GM18508 (cell line): ENCODE data around the gene GBP2.

Experiments
- ATAC-seq: cut with Tn5 transposase; IDR thresholded peaks from one replicate; pipeline ENCODE4 v1.9.1; 2021; ENCODE audit warnings: moderate number of reproducible peaks; ENCODE audit not compliant: insufficient read depth, unreplicated experiment

Gene GBP2

GRCh38 chr1:89069951-89070350 lies 56.0 kb downstream of the GBP2 start:
- ATAC-seq: no peak

GRCh38 chr1:89068291-89068690 lies 57.6 kb downstream of the GBP2 start:
- no peak for ATAC-seq

DNA sequence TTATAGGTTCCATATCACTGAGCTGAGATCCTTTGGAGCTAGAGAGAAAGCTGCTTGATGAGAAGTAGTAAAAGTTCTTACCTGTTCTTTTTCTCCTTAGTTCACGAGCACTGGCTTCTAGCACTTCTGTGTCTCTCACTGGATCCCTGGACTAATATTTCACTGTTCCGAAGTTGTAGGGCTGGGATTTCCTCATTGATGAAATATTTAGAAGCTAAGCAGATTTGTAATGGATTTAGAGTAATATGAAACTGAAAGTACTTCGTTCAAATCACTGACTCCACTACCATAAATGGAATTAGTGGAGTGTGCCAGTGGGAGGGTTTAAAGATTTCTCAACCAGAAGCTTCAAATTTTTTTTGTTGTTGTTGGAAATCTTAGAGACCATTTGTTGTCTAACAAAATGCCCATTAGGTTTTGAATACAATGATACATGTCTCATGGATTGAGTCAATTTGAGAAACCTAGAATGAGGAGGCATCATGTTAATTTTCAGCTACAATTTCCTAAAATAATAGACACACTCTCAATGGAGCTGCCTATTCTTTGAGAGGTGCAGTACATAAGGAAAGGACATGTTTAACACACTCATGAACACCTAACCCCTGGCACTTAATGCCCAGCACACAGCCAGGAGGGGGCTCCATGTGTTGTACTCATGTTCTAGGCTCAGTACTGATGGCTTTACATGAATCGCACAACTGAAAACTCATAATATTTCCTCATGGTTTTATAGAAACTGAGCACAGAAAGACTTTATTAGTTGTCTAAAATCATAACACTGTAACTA lies 60.6 kb downstream of the GBP2 start, which contains the start of gene GBP1:
GBP1 (minus strand) TSS at position 130 of the 790 bp plus-strand sequence. CDS start 1,974 bp downstream, outside the sequence.
- peak; percentile 43 for ATAC-seq

- no peak for ATAC-seq
Observed at GRCh38 chr1:89064632-89065031, 61.3 kb downstream of the GBP2 start.

- ATAC-seq: no peak
Observed at GRCh38 chr1:89063094-89063493, 62.8 kb downstream of the GBP2 start.

DNA sequence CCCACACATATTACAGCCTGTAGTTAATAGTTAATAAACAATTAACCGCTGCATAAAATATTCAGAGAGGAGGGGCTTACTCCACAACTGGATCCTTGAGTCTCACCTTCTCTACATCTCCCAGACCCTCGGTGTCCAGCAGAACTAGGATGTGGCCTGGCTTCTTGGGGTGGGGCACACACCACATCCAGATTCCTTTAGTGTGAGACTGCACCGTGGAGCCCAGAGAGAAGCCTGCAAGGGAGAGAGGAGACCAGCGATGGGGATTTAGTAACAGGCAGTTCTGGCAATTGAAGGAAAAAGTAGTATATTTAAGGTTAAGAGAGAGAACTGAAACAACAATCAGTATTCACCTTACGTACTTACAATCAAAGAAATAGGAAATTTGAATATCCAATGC lies 65.8 kb downstream of the GBP2 start:
- no peak for ATAC-seq
